HG03108 (cell line): ENCODE measurements around the gene MBD5.

Experiments
- ATAC-seq: cut with Tn5 transposase; IDR thresholded peaks from one replicate; pipeline ENCODE4 v1.9.1; 2021; ENCODE audit warnings: moderate library complexity; ENCODE audit not compliant: unreplicated experiment

Gene MBD5

DNA sequence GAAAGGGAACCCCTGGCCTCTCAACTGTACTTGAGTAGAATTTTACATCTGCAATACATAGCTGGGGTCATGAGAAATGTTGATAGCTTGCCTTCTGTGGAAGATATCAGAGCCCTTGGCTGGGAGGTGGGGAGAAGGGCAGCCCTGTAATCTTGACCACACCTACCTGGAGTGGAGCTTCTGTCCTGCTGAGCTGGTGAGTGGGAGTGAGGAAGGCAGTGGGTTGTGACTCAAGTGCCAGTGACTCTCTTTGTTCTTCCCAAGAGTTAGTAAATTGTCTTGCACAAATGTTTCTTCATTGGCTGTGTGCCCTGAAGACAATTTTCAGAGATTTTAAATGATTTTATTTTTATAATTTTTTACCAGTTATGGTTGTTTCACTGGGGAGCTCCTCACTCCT lies 277.3 kb downstream of the MBD5 start:
- no peak for ATAC-seq

DNA sequence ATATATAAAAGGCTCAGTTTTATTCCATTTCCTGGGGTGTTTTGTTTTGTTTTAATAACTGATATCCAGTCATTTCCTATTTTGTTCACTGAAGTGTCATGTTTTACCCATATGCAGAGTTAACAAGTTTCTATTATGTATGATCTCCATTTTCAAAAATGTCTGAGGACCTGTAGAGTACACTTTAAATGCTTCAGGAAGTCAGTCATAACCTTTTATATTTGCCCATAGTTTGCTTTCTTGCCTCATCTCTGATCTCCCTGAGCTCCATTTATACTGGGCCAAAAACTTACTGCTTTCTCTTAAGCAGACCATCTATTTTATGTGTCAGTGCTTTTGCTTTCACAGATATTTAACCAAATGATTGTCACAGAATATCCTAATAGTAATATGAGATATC lies 278.7 kb downstream of the MBD5 start:
- no peak for ATAC-seq

DNA sequence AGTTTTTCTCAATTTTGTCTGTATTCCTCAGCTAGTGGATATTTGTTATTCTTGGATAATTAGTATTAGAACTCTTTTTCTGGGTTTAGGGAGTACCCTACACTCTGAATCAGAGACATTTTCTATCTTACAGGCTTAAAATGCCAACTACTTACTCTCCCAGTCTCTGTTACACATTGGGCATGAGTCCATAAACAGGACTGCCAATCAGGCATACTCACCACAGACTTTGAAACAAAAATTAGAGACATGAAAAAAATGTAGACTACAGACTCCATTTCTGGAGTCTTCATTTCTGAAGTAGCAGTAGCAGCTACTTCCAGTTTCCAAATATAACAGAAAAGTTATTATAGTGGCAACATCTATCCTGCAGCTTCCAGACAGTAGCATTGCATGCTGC lies 279.7 kb downstream of the MBD5 start:
- no peak for ATAC-seq

DNA sequence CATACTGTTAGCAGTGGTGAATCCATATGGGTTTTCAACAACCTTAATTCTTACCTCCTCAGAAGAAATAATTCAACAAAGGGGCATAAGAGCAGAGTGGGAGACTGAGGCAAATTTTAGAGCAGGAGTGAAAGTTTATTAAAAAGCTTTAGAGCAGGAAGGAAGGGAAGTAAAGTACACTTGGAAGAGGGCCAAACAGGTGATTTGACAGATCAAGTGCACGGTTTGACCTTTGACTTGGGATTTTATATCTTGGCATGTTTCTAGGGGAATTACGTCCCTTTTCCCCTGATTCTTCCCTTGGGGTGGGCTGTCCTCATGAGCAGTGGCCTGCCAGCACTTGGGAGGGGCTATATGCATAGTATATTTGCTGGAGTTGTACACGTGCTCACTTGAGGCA lies 280.5 kb downstream of the MBD5 start:
- ATAC-seq = no peak

DNA sequence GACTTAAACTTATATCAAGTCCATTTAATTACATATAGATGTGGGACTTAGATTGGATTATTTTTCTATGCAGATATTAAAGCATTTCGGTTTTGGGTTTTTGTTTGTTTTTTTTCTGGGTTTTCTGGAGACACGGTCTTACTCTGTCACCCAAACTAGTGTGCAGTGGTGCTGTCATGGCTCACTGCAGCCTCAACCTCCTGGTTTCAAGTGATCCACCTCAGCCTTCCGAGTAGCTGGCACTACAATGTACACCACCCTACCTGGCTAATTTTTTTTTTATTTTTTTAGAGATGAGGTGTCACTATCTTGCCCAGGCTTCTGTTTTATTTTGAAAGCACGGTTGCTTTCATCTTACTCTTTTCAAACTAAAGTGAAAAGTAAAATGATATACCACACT lies 281.6 kb downstream of the MBD5 start:
- no peak for ATAC-seq

DNA sequence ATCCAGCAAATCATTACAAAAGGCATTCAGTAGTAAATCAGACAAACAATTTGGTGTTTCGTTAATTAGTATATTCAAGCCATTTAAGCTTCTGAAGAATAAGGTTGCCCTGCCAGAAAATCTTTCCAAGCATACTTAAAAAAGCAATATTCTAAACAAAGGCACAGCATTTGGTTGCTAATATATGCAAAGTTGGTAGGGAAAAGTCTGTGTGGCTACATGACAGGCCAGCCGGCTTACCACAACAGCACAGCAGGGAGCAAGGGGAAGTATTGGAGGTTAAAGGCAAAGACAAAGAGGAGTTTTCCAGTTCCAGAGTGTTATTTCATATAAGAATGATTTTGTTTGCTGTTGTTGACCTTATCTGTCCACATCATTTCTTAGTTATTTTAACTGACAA lies 282.3 kb downstream of the MBD5 start:
- no peak for ATAC-seq

DNA sequence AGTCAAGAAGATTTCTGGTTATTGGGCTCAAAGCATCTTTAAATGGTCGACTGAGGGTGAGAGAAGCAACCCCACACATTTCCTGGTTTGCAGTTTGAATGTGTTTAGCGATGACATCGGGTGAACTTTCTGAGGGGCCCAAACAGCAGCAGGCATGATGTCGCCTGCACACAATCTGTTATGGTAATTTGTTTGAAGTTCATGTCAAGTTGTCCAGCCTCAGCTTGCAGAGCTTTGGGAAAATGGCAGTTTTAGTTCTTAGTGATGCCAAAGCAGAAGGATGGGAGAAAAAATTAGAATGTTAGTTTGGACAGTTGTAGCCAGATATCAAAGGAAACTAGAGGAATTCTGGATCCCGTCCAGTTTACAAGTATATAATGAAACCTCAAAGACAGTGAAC lies 284.6 kb downstream of the MBD5 start:
- no peak for ATAC-seq

DNA sequence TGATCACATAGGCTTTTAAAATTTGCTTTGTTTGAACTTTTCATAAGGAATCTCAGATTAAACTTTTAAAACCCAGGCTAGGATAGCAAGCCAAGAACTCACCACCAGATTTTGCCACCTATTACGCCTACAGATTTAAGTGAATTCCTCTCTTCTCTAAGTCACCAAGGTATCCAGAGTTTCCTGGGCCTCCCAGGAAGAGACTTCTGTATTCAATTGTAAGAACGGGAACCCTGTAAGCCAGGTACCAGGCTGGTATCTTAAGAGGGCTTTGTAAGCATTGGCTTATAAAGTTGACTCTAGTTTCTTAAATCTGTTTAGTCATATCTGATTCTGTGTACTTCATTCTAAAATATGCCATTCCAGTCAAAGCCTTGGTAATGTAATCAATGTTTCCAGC lies 285.1 kb downstream of the MBD5 start:
- ATAC-seq = no peak

DNA sequence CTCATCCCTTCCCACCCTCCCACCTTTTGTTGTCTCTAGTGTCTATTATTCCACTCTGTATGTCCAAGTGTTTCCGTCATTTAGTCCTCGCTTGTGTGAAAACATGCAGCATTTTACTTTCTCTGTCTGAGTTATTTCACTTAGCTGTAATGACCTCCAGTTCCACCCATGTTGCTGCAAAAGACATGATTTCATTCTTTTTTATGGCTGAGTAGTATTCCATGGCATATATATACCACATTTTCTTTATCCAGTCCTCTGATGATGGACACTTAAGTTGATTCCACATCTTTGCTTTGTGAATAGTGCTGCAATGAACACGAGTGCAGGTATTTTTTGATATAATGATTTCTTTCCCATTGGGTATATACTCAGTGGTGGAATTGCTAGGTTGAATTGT lies 296.7 kb downstream of the MBD5 start:
- ATAC-seq = no peak

DNA sequence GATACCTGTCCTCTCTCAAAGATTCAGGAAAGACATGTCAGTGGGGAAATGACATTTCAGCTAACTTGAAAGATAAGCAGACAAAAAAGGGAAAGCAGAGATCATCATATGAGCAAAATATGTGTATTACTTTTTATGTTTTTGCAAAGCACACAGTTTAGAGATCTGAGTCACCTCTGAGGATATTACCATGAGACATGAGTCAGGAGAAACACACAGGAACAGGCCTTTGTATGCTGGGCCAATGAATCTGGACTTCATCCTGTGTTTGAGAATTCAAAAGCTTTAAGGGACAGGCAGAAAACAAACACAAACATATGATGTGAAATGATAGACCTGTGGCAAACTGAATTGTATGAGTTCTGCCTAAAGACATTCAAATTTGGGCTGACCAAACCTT lies 317.6 kb downstream of the MBD5 start:
- no peak for ATAC-seq

DNA sequence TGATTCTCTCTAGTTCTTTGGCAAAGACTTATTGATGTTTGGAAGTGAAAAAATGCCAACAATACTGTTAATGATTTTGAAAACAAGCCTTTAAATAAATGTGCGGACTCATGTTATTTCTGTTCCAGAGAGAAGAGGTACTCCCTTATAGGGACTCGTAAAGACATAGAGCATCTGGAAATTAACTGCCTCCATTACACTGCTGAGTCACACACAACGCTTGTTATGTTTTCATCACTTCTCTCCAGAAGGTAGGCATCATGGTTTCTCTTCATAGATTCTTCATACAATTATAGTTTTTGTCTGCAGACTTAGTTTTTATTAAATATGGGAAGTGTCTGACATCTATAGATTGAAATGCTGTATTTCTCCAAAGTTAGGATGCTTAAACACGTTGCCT lies 321.2 kb downstream of the MBD5 start:
- ATAC-seq = no peak

DNA sequence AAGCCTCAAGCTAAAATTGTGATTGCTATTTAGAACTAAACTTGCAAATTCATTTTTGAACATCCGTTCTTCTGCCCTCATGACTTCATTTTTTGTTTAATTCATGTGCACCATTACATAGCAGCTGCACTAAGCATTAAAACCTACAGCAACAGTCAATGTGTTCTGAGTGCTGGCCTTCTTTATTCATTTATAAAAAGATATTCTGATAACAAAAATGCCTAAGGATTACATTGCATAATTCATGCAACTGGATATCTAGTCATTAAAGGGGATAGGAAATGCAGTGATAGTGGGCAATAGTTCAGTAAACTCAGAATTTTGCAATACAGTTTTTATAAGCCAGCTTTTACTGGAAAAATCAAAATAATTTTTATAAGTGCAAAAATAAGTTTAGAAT lies 329.3 kb downstream of the MBD5 start:
- no peak for ATAC-seq

DNA sequence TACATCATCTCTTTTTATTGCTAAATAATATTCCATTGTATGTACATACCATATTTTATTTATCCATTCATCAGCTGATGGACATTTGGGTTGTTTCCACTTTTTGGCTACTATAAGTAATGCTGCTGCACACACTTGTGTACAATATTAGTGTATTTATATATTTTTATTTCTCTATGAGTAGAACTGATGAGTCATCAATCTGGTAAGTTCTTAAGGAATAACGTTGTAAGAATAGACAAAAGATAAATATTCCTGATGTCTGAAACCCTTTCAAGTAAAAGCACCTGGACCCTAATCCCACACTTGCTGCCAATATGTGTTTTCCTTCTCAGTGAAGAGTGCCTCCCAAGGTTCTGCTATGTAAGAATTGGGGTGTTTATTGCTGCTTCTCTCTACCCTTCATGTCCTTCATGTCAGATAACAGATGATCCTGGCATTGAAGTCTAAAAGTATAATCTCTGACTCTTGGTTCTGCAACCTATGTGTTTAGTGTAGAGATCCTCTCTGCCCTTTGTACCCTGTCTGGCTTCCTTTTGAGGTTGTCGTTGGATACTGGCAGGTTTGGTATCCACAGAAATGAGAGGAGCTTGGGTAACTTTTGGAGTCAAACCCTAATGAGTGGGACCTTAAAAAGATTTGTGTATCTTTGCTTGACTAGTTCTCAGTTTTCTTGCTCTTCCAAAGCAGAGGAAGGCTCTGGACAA lies 330.7 kb downstream of the MBD5 start:
- ATAC-seq = no peak

DNA sequence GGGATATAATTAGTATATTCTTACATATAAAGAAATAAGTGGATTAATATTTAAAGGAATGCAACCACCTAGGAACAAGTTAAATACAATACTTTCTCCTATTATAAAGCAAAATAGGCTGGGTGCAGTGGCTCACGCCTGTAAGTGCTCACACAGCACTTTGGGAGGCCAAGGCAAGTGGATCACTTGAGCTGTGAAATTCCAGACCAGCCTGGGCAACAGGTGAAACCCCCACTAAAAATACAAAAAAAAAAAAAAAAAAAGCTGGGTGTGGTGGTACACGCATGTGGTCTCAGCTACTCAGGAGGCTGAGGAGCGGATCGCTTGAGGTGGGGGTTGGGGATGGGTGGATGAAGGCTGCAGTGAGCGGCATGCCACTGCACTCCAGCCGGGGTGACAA lies 337.5 kb downstream of the MBD5 start:
- no peak for ATAC-seq

DNA sequence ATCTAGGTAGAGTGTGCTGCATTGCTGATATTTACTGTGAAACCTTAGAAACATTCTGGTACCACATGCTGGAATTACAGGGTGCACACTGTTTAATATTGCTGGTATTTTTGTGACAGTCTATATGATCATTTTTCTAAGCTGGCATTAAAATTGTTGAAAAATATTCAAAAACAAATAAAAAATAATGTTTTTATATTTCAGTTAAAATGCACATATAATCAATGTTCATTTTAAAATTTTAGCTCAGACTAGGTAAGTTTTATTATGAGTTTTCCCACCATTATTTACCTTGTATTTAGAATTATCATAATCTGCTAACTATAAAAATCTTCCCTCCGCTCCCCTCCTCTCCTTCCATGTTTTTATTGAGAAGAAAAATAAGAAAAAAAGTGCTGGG lies 339.8 kb downstream of the MBD5 start:
- no peak for ATAC-seq

DNA sequence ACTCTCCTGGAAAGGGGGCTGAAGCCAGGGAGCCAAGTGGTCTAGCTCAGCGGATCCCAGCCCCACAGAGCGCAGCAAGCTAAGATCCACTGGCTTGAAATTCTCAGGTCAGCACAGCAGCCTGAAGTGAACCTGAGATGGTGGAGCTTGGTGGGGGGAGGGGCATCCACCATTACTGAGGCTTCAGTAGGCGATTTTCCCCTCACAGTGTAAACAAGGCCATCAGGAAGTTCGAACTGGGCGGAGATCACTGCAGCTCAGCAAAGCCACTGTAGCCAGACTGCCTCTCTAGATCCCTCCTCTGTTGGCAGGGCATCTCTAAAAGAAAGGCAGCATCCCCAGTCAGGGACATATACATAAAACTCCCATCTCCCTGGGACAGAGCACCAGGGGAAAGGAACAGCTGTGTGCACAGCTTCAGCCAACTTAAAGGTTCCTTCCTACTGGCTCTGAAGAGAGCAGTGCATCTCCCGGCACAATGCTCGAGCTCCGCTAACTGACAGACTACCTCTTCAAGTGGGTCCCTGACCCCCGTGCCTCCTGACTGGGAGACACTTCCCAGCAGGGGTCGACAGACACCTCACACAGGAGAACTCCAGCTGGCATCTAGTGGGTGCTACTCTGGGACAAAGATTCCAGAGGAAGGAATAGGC lies 341.4 kb downstream of the MBD5 start:
- ATAC-seq = no peak

DNA sequence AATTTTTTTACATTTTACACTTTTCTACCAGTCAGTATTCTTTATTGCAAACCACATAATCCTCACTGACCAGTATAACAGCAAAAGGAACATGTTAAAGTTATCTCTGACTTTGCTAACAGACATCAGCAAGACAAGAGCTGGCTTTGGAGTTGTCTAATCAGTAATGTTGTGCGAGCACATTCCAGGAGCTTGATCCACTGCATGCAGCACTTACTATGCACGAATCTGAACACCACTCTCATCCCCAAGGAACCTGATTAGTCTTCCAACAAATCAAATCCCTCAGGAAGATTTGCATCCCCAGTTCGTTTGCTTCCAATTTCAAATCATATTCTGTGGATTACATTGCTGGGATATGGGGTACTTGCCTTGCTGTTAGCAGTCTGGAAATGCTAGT lies 354.3 kb downstream of the MBD5 start:
- ATAC-seq = no peak

DNA sequence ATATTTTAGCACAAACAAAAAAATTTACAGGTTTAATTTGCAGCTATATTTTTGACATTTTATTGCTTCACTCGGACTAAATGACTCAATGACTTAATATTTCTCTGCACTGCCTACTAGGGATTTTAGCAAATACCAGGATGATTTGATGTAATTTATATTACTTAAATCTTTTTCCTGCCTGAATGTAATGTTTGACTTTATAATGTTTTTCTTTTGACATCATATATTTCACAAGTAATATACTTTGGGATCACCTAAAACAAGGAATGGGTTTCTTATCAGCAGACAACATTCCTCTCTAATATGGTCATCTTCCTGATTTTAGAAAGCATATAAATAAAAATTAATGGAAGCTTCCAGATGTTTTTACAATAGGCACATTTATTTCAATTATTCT lies 370.4 kb downstream of the MBD5 start:
- ATAC-seq = no peak

DNA sequence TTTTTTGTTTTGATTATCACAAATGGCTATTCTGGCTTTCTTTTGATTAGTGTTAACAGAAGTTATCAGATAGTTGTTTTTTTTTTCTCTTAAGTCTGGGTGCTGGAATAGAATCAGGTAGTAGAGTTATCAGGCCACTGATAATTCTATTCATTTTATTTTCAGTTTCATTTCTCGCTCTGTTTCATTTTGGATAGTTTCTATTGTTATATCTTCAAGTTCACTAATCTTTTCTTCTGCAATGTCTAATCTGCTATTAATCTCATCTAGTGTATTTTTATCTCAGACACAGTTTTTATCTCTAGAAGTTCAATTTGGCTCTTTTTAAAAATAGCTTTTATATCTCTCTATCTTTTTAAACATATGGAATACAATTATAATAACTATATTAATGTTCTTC lies 381.9 kb downstream of the MBD5 start:
- ATAC-seq = no peak

DNA sequence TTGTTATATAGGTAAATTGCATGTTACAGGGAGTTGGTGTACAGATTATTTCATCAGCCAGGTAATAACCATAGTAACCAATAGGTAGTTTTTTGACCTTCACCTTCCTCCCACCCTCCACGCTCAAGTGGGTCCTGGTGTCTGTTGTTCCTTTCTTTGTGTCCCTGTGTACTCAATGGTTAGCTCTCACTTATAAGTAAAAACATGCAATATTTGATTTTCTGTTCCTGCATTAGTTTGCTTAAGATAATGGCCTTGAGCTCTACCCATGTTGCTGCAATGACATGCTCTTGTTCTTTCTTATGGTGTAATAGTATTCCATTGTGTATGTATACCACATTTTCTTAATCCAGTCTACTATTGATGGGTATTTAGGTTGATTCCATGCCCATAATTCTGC lies 390.0 kb downstream of the MBD5 start:
- ATAC-seq = no peak

DNA sequence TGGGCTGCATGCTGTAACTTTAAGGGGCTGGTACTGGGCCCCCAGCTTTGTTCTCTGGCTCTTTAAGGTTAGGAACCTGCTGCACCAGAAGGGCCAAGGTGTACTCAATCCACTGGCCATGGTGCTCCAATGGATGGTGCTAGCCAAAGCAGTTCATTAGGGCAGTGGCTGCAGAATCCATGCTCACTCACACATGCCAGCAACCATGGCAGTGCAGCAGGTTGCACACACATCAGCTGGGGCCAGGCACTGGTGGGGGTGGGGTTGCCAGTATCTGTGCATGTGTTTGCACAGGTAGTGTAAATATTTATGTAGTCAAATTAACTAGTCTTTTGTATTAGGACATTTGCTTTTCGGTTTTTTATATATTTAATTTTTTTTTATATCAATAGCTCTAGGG lies 395.4 kb downstream of the MBD5 start:
- no peak for ATAC-seq

DNA sequence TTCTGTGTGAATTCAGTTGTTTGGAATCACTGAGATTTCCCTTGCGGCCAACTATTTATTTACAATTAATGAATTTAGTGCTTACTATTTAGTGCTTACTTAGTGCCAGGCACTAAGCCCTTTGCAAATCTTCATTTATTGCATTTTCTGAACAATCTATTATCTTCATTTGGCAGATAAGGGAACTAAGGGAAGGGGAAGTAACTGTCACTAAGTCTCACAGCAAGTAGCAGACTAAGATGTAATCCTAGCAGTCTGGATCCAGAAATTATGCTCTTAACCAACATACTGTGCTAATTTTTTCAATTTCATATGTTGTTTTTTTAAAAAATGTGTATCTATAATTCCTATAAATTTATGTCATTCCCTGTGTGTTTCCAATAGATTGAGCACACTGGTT lies 409.2 kb downstream of the MBD5 start:
- ATAC-seq = no peak

DNA sequence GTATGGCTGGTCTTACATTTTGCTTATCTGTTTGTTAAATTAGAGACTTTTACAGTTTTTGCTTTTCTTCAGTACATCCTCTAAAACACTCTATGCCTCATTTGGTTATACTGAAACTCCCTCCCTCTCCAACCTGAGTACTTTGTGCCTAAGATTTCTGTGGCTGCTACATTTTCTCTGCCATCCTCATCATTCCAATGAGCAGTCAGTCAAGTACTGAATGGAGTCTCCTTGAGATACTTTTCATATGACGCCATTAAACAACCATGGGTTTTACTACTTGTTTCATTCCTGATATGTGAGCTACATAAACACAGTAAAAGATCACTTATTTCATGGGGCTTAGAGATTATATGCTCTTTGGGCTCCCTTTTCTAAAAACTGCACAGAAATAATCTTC lies 427.0 kb downstream of the MBD5 start:
- ATAC-seq = no peak
